Parathyroid adenoma (tissue), 2 donors: Measurements from ENCODE around the gene KAZN.

ENCODE experiments used
- H2AFZ ChIP-seq: fragments of 300-600 bp; sonication (generic); one replicate; pipeline ENCODE4 v1.7.0; 2017; ENCODE audit warnings: antibody characterized with exemption, mild to moderate bottlenecking
- H3K27ac ChIP-seq: fragments of 300-600 bp; sonication (generic); one replicate; pipeline ENCODE4 v1.7.0; 2017
- H3K27me3 ChIP-seq: fragments of 300-600 bp; sonication (generic); one replicate; pipeline ENCODE4 v1.7.0; 2017; ENCODE audit warnings: low read length; ENCODE audit not compliant: control insufficient read depth, insufficient read depth
- H3K36me3 ChIP-seq: fragments of 300-600 bp; sonication (generic); one replicate; pipeline ENCODE4 v1.7.0; 2017; ENCODE audit warnings: low read length; ENCODE audit not compliant: control insufficient read depth, insufficient read depth
- H3K4me1 ChIP-seq: fragments of 300-600 bp; sonication (generic); one replicate; pipeline ENCODE4 v1.7.0; 2017; ENCODE audit warnings: control low read depth
- H3K4me2 ChIP-seq: fragments of 300-600 bp; sonication (generic); one replicate; pipeline ENCODE4 v1.7.0; 2017; ENCODE audit warnings: low read length
- H3K4me3 ChIP-seq: fragments of 300-600 bp; sonication (generic); one replicate; pipeline ENCODE4 v1.7.0; 2017; ENCODE audit warnings: low read depth, low read length
- H3K79me2 ChIP-seq: fragments of 300-600 bp; sonication (generic); one replicate; pipeline ENCODE4 v1.7.0; 2017; ENCODE audit warnings: control low read depth
- H3K9ac ChIP-seq: fragments of 300-600 bp; sonication (generic); one replicate; pipeline ENCODE4 v1.7.0; 2017; ENCODE audit warnings: mild to moderate bottlenecking
- H3K9me3 ChIP-seq: fragments of 300-600 bp; sonication (generic); one replicate; pipeline ENCODE4 v1.7.0; 2017; ENCODE audit warnings: low read length; ENCODE audit not compliant: control insufficient read depth
- TF ChIP-seq, protein P1 (sequence below): fragments of 300-600 bp; sonication (generic); IDR thresholded peaks from one replicate; pipeline ENCODE4 v1.7.0; 2017; ENCODE audit warnings: antibody characterized with exemption, mild to moderate bottlenecking
- donor health status: primary hyperparathyroidism.

KAZN gene

DNA sequence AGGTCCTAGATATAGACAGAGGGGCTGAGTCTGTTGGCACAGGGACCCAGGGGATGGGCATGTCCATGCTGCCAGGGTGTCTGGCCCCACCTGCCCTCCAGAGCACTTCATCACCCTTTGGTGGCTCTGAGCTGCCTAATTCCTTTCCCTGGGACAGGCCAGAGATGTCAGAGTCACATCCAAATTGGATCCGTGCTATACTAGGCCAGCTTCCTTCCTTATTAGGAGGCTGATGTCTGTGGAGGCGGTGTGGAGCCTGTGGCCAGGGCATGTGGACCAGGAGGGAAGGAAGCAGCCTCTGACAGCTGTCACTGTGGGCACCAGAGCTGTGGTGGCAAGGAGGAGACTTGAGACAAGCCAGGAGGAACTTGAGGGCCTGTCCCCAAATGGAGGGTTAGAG lies 477.3 kb downstream of the KAZN start:
- no peaks in the 10 kb centered on the region for H3K36me3 ChIP-seq
- no peaks in the 10 kb centered on the region for H3K79me2 ChIP-seq
- H3K27ac ChIP-seq, result no peak overlapping the region
- no peak overlapping the region for H3K4me3 ChIP-seq
- H3K9me3 ChIP-seq, result no peaks in the 10 kb centered on the region
- H3K4me2 ChIP-seq, result no peak overlapping the region
- H3K27me3 ChIP-seq, result no peaks in the 10 kb centered on the region
- TF ChIP-seq, protein P1, sequence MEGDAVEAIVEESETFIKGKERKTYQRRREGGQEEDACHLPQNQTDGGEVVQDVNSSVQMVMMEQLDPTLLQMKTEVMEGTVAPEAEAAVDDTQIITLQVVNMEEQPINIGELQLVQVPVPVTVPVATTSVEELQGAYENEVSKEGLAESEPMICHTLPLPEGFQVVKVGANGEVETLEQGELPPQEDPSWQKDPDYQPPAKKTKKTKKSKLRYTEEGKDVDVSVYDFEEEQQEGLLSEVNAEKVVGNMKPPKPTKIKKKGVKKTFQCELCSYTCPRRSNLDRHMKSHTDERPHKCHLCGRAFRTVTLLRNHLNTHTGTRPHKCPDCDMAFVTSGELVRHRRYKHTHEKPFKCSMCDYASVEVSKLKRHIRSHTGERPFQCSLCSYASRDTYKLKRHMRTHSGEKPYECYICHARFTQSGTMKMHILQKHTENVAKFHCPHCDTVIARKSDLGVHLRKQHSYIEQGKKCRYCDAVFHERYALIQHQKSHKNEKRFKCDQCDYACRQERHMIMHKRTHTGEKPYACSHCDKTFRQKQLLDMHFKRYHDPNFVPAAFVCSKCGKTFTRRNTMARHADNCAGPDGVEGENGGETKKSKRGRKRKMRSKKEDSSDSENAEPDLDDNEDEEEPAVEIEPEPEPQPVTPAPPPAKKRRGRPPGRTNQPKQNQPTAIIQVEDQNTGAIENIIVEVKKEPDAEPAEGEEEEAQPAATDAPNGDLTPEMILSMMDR, result no peak
- H3K4me1 ChIP-seq, result no peaks in the 10 kb centered on the region
- no peak overlapping the region for H3K9ac ChIP-seq
- no peak overlapping the region for H2AFZ ChIP-seq

DNA sequence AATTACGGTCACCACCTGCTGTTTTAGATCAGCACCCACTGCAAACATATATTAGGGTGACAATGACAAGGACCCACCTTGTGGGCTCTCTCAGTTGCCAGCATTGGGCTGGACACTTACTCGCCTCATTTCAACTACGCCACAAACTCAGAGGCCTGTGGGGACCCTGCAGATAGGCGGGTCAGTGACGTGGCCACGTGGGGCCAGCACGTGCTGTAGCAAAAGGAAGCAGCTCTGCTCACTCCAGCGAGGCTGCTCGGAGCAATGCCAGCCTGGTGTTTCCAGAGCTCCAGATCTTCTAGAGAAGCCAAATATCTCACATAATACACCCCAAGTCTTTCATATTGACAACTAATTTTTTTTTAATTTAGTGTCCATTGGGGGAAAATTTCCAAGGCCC lies 478.3 kb downstream of the KAZN start:
- TF ChIP-seq, protein P1, result no peak
- Histone ChIP-seq H3K4me1 (no peaks in the 10 kb centered on the region), H3K27ac (no peak overlapping the region), H3K27me3 (no peaks in the 10 kb centered on the region), H3K9ac (no peak overlapping the region), H3K79me2 (no peaks in the 10 kb centered on the region), H2AFZ (no peak overlapping the region), H3K4me2 (no peak overlapping the region), H3K36me3 (no peaks in the 10 kb centered on the region), H3K4me3 (no peak overlapping the region), H3K9me3 (no peaks in the 10 kb centered on the region)

GRCh38 chr1:15077384-15077783 lies 478.9 kb downstream of the KAZN start:
- no peaks in the 10 kb centered on the region for H3K36me3 ChIP-seq
- no peaks in the 10 kb centered on the region for H3K9me3 ChIP-seq
- no peak overlapping the region for H3K9ac ChIP-seq
- H2AFZ ChIP-seq, result no peak overlapping the region
- TF ChIP-seq, protein P1, result no peak
- no peak overlapping the region for H3K27ac ChIP-seq
- H3K27me3 ChIP-seq, result no peaks in the 10 kb centered on the region
- H3K4me3 ChIP-seq, result no peak overlapping the region
- no peak overlapping the region for H3K4me2 ChIP-seq
- H3K79me2 ChIP-seq, result no peaks in the 10 kb centered on the region
- H3K4me1 ChIP-seq, result no peaks in the 10 kb centered on the region

- Histone ChIP-seq H3K79me2 (no peaks in the 10 kb centered on the region), H3K36me3 (no peaks in the 10 kb centered on the region), H3K27me3 (no peaks in the 10 kb centered on the region), H3K9ac (no peak overlapping the region), H3K27ac (no peak overlapping the region), H3K4me2 (no peak overlapping the region), H2AFZ (no peak overlapping the region), H3K4me3 (no peak overlapping the region), H3K9me3 (no peaks in the 10 kb centered on the region), H3K4me1 (no peaks in the 10 kb centered on the region)
- TF ChIP-seq, protein P1, result no peak
Observed at GRCh38 chr1:15080328-15081007, 482.0 kb downstream of the KAZN start.

GRCh38 chr1:15081102-15081501 lies 482.6 kb downstream of the KAZN start:
- Histone ChIP-seq H3K79me2 (no peaks in the 10 kb centered on the region), H2AFZ (no peak overlapping the region), H3K4me1 (no peaks in the 10 kb centered on the region), H3K9me3 (no peaks in the 10 kb centered on the region), H3K27ac (no peak overlapping the region), H3K27me3 (no peaks in the 10 kb centered on the region), H3K4me2 (no peak overlapping the region), H3K9ac (no peak overlapping the region), H3K4me3 (no peak overlapping the region), H3K36me3 (no peaks in the 10 kb centered on the region)
- TF ChIP-seq, protein P1, result no peak
